Tibial nerve (tissue), 4 donors: ENCODE measurements around the gene FLT3. TPM values are rescaled to one million over a fixed set of nuclear protein-coding genes. Genes with fewer than 3 reads are reported as not detected.
"Not testable (repeated sequence)": the region's sequence is repeated elsewhere in the genome, so short reads cannot be mapped to it uniquely, and the experiment has no call there.

ENCODE experiments used
- DNase-seq, 2 donors: peaks; one replicate each; pipeline ENCODE4 v3.0.0-alpha.2; 2019; ENCODE audit warnings: low spot score in 2 of 2
- H3K27ac ChIP-seq, 4 donors: fragments of 200-600 bp; sonication (generic) in 3 of 4; one replicate each; pipeline ENCODE4 v1.5.1; 2017 to 2019; ENCODE audit warnings: mild to moderate bottlenecking in 1 of 4
- H3K27me3 ChIP-seq, 2 donors: fragments of 200-600 bp; sonication (generic) in 1 of 2; one replicate each; pipeline versions ENCODE4 v1.5.1 to v1.6.0; 2017 to 2019
- H3K36me3 ChIP-seq, 3 donors: fragments of 200-600 bp; sonication (generic); one replicate each; pipeline ENCODE4 v1.5.1; 2018 to 2019
- H3K4me1 ChIP-seq, 4 donors: fragments of 200-600 bp; sonication (generic) in 3 of 4; one replicate each; pipeline ENCODE4 v1.5.1; 2017 to 2019
- H3K4me3 ChIP-seq, 4 donors: fragments of 200-600 bp; sonication (generic) in 3 of 4; one replicate each; pipeline ENCODE4 v1.5.1; 2017 to 2019; ENCODE audit warnings: mild to moderate bottlenecking in 1 of 4, moderate library complexity in 1 of 4
- H3K9me3 ChIP-seq, 4 donors: fragments of 200-600 bp; sonication (generic) in 3 of 4; one replicate each; pipeline ENCODE4 v1.5.1; 2017 to 2019
- EP300 ChIP-seq, 2 donors: sonication (generic); formaldehyde crosslinking; IDR thresholded peaks; one replicate each; pipeline ENCODE4 v1.6.1; 2017; ENCODE audit warnings: antibody characterized with exemption in 2 of 2, mild to moderate bottlenecking in 1 of 2
- POLR2A ChIP-seq, 2 donors: fragments of 450-650 bp; IDR thresholded peaks; one replicate each; pipeline ENCODE4 v1.6.1; 2017; ENCODE audit warnings: antibody characterized with exemption in 2 of 2, mild to moderate bottlenecking in 2 of 2, moderate library complexity in 2 of 2
- WGBS, 2 donors: methylation state at CpG; one replicate each; pipeline ENCODE4 v1.1.5; 2018; 5-methylcytosine and 5-hydroxymethylcytosine counted together
- total RNA-seq, 4 donors: library from RNA; depleted of rRNA; stranded (reverse); fragments of >200 nt; gene quantifications; one replicate each; pipeline ENCODE4 v1.1.0, GENCODE V29; 2016
- TF ChIP-seq, protein P1 (sequence below), 5 experiments: fragments of 200-600 bp in 3 of 5; fragments of 450-650 bp in 2 of 5; sonication (generic) in 3 of 5; IDR thresholded peaks; one replicate each; pipeline ENCODE4 v1.5.1; 2016 to 2019; ENCODE audit warnings: antibody characterized with exemption in 5 of 5, mild to moderate bottlenecking in 3 of 5, moderate library complexity in 2 of 5

Gene FLT3
- total RNA-seq, 4 donors from 2014 or later, result 0.20 to 0.42 (median 0.22) TPM; not detected in 1

DNA sequence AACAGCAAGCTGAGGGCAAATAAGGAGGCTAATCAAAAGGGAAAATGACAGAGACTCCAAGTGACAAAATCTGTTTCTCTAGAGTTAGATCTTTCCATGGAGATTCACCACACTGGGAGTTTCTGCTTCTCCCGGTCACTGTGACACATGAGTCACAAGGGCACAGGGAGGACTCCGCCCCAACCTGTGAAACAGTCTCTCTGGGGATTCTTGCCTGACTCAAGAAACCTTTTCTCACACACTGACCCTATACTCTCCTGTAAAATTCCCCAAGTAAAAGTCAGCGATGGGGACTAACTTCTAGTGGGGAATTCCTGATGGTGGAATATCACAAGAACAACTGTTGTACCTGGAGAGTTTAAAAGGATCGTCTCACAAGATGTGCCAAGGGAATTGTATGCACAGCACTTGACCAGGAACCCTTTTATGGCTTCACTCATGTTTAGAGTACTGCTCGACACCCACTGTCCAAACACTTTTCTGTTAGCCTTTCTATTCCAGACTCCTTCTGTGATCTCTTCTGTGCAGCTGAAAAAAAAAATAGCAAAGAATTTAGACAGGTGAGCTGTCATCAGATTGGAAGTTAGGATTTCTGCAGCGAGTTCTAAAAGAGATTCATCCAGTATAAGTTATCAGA, 65.1 kb downstream of the FLT3 start:
- 60 to 62% methylated on average over 6 of the region's 6 CpGs for whole genome bisulfite sequencing, 2 donors
- Histone ChIP-seq H3K27ac (no peak overlapping the region), H3K36me3 (no peaks in the 10 kb centered on the region), H3K4me3 (no peak overlapping the region), H3K4me1 (no peaks in the 10 kb centered on the region), H3K9me3 (no peaks in the 10 kb centered on the region), H3K27me3 (no peaks in the 10 kb centered on the region)
- DNase-seq, result no peak
- TF ChIP-seq, protein P1, sequence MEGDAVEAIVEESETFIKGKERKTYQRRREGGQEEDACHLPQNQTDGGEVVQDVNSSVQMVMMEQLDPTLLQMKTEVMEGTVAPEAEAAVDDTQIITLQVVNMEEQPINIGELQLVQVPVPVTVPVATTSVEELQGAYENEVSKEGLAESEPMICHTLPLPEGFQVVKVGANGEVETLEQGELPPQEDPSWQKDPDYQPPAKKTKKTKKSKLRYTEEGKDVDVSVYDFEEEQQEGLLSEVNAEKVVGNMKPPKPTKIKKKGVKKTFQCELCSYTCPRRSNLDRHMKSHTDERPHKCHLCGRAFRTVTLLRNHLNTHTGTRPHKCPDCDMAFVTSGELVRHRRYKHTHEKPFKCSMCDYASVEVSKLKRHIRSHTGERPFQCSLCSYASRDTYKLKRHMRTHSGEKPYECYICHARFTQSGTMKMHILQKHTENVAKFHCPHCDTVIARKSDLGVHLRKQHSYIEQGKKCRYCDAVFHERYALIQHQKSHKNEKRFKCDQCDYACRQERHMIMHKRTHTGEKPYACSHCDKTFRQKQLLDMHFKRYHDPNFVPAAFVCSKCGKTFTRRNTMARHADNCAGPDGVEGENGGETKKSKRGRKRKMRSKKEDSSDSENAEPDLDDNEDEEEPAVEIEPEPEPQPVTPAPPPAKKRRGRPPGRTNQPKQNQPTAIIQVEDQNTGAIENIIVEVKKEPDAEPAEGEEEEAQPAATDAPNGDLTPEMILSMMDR (IDR thresholded peaks at IDR 0.05), result no peak
- TF ChIP-seq EP300 (IDR thresholded peaks at IDR 0.05), result no peak
- no peak for TF ChIP-seq POLR2A (IDR thresholded peaks at IDR 0.05)

DNA sequence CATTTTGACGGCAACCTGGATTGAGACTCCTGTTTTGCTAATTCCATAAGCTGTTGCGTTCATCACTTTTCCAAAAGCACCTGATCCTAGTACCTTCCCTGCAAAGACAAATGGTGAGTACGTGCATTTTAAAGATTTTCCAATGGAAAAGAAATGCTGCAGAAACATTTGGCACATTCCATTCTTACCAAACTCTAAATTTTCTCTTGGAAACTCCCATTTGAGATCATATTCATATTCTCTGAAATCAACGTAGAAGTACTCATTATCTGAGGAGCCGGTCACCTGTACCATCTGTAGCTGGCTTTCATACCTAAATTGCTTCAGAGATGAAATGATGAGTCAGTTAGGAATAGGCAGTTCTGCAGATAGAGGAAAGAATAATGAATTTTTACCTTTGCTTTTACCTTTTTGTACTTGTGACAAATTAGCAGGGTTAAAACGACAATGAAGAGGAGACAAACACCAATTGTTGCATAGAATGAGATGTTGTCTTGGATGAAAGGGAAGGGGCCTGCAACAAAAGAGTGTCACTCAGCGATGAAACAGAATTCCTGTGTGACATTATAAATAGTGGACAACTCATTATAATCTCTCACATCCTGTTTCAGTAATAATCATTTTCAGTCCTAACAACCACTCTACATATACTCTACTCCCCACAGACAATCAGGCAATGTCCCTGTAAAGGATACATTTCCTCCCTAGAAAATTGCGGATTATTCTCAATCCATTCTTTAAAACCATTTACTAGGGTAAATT, 66.3 kb downstream of the FLT3 start:
- H3K9me3 ChIP-seq, result no peaks in the 10 kb centered on the region
- H3K27ac ChIP-seq, result no peak overlapping the region
- 80 to 81% methylated on average over 8 of the region's 8 CpGs for WGBS, 2 donors
- no peak overlapping the region for H3K4me3 ChIP-seq
- TF ChIP-seq, protein P1 (IDR thresholded peaks at IDR 0.05), result no peak
- TF ChIP-seq POLR2A (IDR thresholded peaks at IDR 0.05) (no peak), EP300 (IDR thresholded peaks at IDR 0.05) (no peak)
- no peaks in the 10 kb centered on the region for H3K4me1 ChIP-seq
- no peaks in the 10 kb centered on the region for H3K27me3 ChIP-seq
- H3K36me3 ChIP-seq, result no peaks in the 10 kb centered on the region
- DNase-seq, result no peak

DNA sequence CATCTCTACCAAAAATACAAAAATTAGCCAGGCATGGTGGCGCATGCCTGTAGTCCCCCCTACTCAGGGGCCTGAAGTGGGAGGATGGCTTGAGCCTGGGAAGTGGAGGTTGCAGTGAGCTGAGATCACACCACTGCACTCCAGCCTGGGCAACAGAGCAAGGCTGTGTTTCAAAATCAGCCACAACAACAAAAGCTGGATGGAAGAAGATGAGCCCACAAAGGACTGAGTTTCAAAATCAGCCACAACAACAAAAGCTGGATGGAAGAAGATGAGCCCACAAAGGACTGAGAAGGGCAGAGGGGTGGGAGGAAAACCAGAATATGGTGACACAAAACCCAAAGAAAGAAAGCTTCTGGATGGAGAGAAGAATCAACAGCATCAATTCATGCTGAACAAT, 67.9 kb downstream of the FLT3 start:
- WGBS, 2 donors, result 81 to 100% methylated on average over 1 of the region's 1 CpG
- H3K9me3 ChIP-seq, DNase-seq, H3K27me3 ChIP-seq, H3K27ac ChIP-seq, H3K36me3 ChIP-seq, H3K4me1 ChIP-seq, H3K4me3 ChIP-seq: not testable (repeated sequence)

DNA sequence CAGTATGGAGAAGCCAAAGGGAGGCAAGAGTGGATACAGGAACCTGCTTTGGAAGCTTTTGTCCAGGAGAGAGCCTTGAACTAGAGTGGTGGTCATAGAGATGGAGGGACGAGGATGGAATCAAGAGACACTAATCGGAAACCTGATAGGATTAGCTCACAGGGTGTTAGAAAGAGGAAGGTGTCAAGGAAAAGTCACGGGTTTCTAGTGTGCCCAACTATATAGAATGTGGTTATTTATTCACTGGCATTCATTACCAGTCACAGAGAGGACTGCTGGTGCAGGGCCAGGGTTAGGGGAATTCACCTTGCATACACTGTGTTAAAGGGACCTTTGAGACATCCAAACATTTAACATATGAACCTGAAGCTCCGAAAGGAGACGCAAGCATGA, 68.5 kb downstream of the FLT3 start:
- 72 to 82% methylated on average over 5 of the region's 5 CpGs for WGBS, 2 donors
- no peaks in the 10 kb centered on the region for H3K9me3 ChIP-seq
- no peaks in the 10 kb centered on the region for H3K36me3 ChIP-seq
- no peaks in the 10 kb centered on the region for H3K27me3 ChIP-seq
- H3K4me3 ChIP-seq, result no peak overlapping the region
- H3K4me1 ChIP-seq, result no peaks in the 10 kb centered on the region
- TF ChIP-seq, protein P1 (IDR thresholded peaks at IDR 0.05), result no peak
- no peak for TF ChIP-seq POLR2A (IDR thresholded peaks at IDR 0.05)
- no peak for TF ChIP-seq EP300 (IDR thresholded peaks at IDR 0.05)
- DNase-seq, result no peak
- no peak overlapping the region for H3K27ac ChIP-seq

DNA sequence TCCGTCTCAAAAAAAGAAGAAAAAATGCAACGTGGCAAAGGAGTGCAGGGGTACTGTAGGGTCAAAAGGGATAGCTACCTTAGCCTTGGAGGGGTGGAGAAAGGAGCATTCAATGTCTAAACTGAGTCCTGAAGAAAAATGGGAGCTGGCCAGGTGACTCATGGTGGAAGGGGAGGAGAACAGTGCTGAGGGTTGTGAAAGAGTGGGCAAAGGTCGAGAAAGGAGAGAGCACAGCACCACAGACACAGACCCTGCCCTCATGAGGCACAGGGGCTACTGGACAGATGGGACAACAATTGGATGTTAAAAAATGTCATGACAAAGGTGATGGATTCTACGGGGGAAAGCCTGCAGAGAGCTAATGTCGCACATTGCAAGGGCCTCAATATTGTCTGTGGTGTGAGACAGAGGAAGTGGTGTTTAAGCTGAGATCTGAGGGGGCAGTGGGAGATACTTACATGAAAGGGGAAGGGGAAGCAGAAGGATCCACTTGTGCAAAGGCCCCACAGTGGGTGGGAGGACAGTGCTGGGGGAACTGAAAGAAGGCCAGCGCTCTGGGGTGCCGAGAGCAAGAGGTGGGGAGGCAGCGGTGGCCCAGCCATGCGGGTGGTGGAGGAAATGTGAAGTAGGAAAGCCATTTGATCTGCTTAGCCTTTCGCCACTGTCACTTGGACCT, 69.0 kb downstream of the FLT3 start:
- Histone ChIP-seq H3K27ac (no peak overlapping the region), H3K4me1 (no peaks in the 10 kb centered on the region), H3K27me3 (no peaks in the 10 kb centered on the region), H3K9me3 (no peaks in the 10 kb centered on the region), H3K36me3 (no peaks in the 10 kb centered on the region), H3K4me3 (no peak overlapping the region)
- DNase-seq, result no peak
- TF ChIP-seq POLR2A (IDR thresholded peaks at IDR 0.05) (no peak), EP300 (IDR thresholded peaks at IDR 0.05) (no peak)
- TF ChIP-seq, protein P1 (IDR thresholded peaks at IDR 0.05), result no peak
- WGBS, 2 donors, result 77 to 82% methylated on average over 10 of the region's 10 CpGs
